Gastrocnemius medialis (tissue), 4 donors: Measurements from ENCODE around the gene FTCD. TPM values are rescaled to one million over a fixed set of nuclear protein-coding genes. Genes with fewer than 3 reads are reported as not detected.

ENCODE experiments used
- ATAC-seq, 2 donors: fragments of 150-250 bp; one replicate each; pipeline ENCODE4 v1.9.1; 2016
- DNase-seq, 2 donors: peaks; one replicate each; pipeline ENCODE4 v3.0.0-alpha.2; 2019
- H3K27ac ChIP-seq, 4 donors: fragments of 200-600 bp; sonication (generic); 1 replicate in 1 of 4; 2 replicates in 3 of 4; pipeline ENCODE4 v1.5.1; 2016 to 2018; ENCODE audit warnings: mild to moderate bottlenecking in 2 of 4, moderate library complexity in 1 of 4
- H3K27me3 ChIP-seq, 3 donors: fragments of 200-600 bp; sonication (generic) in 2 of 3; 1 replicate in 1 of 3; 2 replicates in 2 of 3; pipeline versions ENCODE4 v1.5.1 to v1.6.0; 2016 to 2019; ENCODE audit warnings: mild to moderate bottlenecking in 1 of 3, moderate library complexity in 1 of 3
- H3K36me3 ChIP-seq, 2 donors: fragments of 200-600 bp; sonication (generic) in 1 of 2; one replicate each; pipeline ENCODE4 v1.5.1; 2017 to 2018
- H3K4me1 ChIP-seq, 2 donors: fragments of 200-600 bp; sonication (generic) in 1 of 2; one replicate each; pipeline ENCODE4 v1.5.1; 2016 to 2017; ENCODE audit warnings: mild to moderate bottlenecking in 2 of 2
- H3K4me3 ChIP-seq, 4 donors: fragments of 200-600 bp; sonication (generic) in 3 of 4; 1 replicate in 1 of 4; 2 replicates in 3 of 4; pipeline ENCODE4 v1.5.1; 2016 to 2019; ENCODE audit warnings: mild to moderate bottlenecking in 2 of 4
- H3K9me3 ChIP-seq, 3 donors: fragments of 200-600 bp; sonication (generic) in 2 of 3; 1 replicate in 1 of 3; 2 replicates in 2 of 3; pipeline ENCODE4 v1.5.1; 2016 to 2019
- POLR2A ChIP-seq, 2 donors: fragments of 450-650 bp; IDR thresholded peaks; one replicate each; pipeline ENCODE4 v1.6.1; 2017; ENCODE audit warnings: antibody characterized with exemption in 2 of 2, mild to moderate bottlenecking in 2 of 2, moderate library complexity in 2 of 2
- in situ Hi-C, 4 donors: fragments of 200-750 bp; cut with MboI; loops; one replicate each; pipeline versions ENCODE4 v1.15.0 to v1.8.0; 2017; ENCODE audit warnings: low sequenced_read_pairs in 4 of 4
- intact Hi-C: fragments of 100-400 bp; cut with DNase I; formaldehyde crosslinking; loops from one replicate; pipeline ENCODE4 v1.15.1; 2023; ENCODE audit warnings: low total_unique reads
- total RNA-seq, 4 donors: library from RNA; depleted of rRNA; stranded (reverse); fragments of >200 nt; gene quantifications; one replicate each; pipeline versions ENCODE4 v1.1.0 to v1.2.3, GENCODE V29; 2016
- TF ChIP-seq, protein P1 (sequence below), 5 experiments: fragments of 450-650 bp in 3 of 5; fragments of 200-600 bp in 2 of 5; sonication (generic) in 2 of 5; IDR thresholded peaks in 4 of 5; conservative IDR thresholded peaks in 1 of 5; 1 replicate in 4 of 5; 2 replicates in 1 of 5; pipeline ENCODE4 v1.5.1; 2016 to 2019; ENCODE audit warnings: antibody characterized with exemption in 5 of 5, mild to moderate bottlenecking in 3 of 5, moderate library complexity in 3 of 5

The FTCD gene
- total RNA-seq, 4 donors from 2014 or later, result 0.33 to 0.95 TPM; not detected in 2

GRCh38 chr21:46159390-46159789, 4.0 kb upstream of the FTCD start:
- Histone ChIP-seq H3K27me3 (peaks cover 0 to 7% (median 7%) of the 10 kb centered on the region in 3 donors), H3K27ac (no peak overlapping the region), H3K9me3 (no peaks in the 10 kb centered on the region), H3K4me3 (no peak overlapping the region), H3K36me3 (no peaks in the 10 kb centered on the region), H3K4me1 (no peaks in the 10 kb centered on the region)
- ATAC-seq (no peak), DNase-seq (peak; percentile 0 to 8)
- intact Hi-C loops (no loop called here), in situ Hi-C loops (no loop called here)
- no peak for TF ChIP-seq POLR2A (IDR thresholded peaks at IDR 0.05)
- TF ChIP-seq, protein P1, sequence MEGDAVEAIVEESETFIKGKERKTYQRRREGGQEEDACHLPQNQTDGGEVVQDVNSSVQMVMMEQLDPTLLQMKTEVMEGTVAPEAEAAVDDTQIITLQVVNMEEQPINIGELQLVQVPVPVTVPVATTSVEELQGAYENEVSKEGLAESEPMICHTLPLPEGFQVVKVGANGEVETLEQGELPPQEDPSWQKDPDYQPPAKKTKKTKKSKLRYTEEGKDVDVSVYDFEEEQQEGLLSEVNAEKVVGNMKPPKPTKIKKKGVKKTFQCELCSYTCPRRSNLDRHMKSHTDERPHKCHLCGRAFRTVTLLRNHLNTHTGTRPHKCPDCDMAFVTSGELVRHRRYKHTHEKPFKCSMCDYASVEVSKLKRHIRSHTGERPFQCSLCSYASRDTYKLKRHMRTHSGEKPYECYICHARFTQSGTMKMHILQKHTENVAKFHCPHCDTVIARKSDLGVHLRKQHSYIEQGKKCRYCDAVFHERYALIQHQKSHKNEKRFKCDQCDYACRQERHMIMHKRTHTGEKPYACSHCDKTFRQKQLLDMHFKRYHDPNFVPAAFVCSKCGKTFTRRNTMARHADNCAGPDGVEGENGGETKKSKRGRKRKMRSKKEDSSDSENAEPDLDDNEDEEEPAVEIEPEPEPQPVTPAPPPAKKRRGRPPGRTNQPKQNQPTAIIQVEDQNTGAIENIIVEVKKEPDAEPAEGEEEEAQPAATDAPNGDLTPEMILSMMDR (IDR thresholded peaks at IDR 0.05 in 4 of 5, conservative IDR thresholded peaks at IDR 0.05 in 1 of 5), result no peak

- TF ChIP-seq POLR2A (IDR thresholded peaks at IDR 0.05), result no peak
- TF ChIP-seq, protein P1 (IDR thresholded peaks at IDR 0.05 in 4 of 5, conservative IDR thresholded peaks at IDR 0.05 in 1 of 5), result no peak
- no peaks in the 10 kb centered on the region for H3K4me1 ChIP-seq
- in situ Hi-C loops (no loop called here), intact Hi-C loops (no loop called here)
- H3K4me3 ChIP-seq, result no peak overlapping the region
- H3K27me3 ChIP-seq, result peaks cover 0 to 7% (median 7%) of the 10 kb centered on the region in 3 donors
- ATAC-seq (no peak), DNase-seq (peak in 1 of 2 donors; percentile 6)
- H3K36me3 ChIP-seq, result no peaks in the 10 kb centered on the region
- no peak overlapping the region for H3K27ac ChIP-seq
- no peaks in the 10 kb centered on the region for H3K9me3 ChIP-seq
Measured at GRCh38 chr21:46158666-46159300, 3.4 kb upstream of the FTCD start.

DNA sequence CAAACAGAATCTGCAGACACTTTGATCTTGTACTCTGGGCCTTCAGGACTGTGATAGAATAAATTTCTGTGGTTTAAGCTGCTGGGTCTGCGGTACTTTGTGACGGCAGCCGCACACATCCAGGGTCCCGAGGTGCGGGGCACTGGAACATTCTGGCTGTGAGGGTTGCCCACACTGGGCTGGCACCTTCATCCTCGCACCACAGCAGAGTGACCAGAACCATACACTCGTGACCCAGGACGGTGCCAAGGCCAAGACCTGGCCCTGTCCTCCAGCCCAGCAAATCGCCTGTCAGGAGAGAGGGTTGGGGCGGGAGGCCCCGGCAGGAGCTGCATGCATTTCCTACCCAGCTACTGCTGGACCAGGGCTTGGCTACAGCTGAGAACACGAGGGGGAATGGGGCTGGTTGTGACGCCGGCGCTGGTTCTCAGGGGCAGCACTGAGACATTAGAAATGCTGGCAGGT, 2.6 kb upstream of the FTCD start:
- Histone ChIP-seq H3K36me3 (no peaks in the 10 kb centered on the region), H3K27ac (no peak overlapping the region), H3K4me3 (no peak overlapping the region), H3K9me3 (no peaks in the 10 kb centered on the region), H3K27me3 (peaks cover under 1 to 7% (median 7%) of the 10 kb centered on the region in 3 donors), H3K4me1 (peaks cover 0 to 7% of the 10 kb centered on the region in 2 donors)
- ATAC-seq, result no peak
- in situ Hi-C loops, result no loop called here
- no peak for DNase-seq
- intact Hi-C loops, result no loop called here
- TF ChIP-seq, protein P1 (IDR thresholded peaks at IDR 0.05 in 4 of 5, conservative IDR thresholded peaks at IDR 0.05 in 1 of 5), result no peak
- TF ChIP-seq POLR2A (IDR thresholded peaks at IDR 0.05), result no peak

- DNase-seq, result peak in 1 of 2 donors; percentile 10
- intact Hi-C loops (no loop called here), in situ Hi-C loops (no loop called here)
Measured at GRCh38 chr21:46157396-46157986, 2.1 kb upstream of the FTCD start.

More at GRCh38 chr21:46157396-46157986, 2.1 kb upstream of the FTCD start:
- Histone ChIP-seq H3K4me3 (no peak overlapping the region), H3K27me3 (peaks cover 3 to 7% (median 3%) of the 10 kb centered on the region in 3 donors), H3K36me3 (no peaks in the 10 kb centered on the region), H3K9me3 (no peaks in the 10 kb centered on the region), H3K27ac (no peak overlapping the region), H3K4me1 (peaks cover 0 to 10% of the 10 kb centered on the region in 2 donors)
- ATAC-seq, result no peak
- no peak for TF ChIP-seq POLR2A (IDR thresholded peaks at IDR 0.05)
- TF ChIP-seq, protein P1 (IDR thresholded peaks at IDR 0.05 in 4 of 5, conservative IDR thresholded peaks at IDR 0.05 in 1 of 5), result no peak
